Stimulated activated effector memory CD8-positive, alpha-beta T cell treated with anti-CD3 and anti-CD28 coated beads, Interleukin-12 subunit alpha, Interleukin-12 subunit beta, amount 100 ng/mL, for 72 hours (primary cell): ENCODE results near the gene SCP2.
A peak's percentile ranks its signal among the peaks of the same experiment; 100 is the strongest.

Experiments used
- ATAC-seq: fragments of 150-1000 bp; cut with Tn5 transposase; 2 replicates; pipeline ENCODE4 v1.10.0; 2021
- DNase-seq, 2 donors: peaks; one replicate each; pipeline ENCODE4 v3.0.0; 2021 to 2022; ENCODE audit warnings: low spot score in 2 of 2
- H3K27ac Mint-ChIP-seq: one replicate; pipeline ENCODE4 v1.8.0; 2022; ENCODE audit warnings: mild to moderate bottlenecking, mixed read lengths
- H3K36me3 Mint-ChIP-seq: one replicate; pipeline ENCODE4 v1.8.0; 2022; ENCODE audit warnings: mild to moderate bottlenecking, mixed read lengths
- H3K4me1 Mint-ChIP-seq: one replicate; pipeline ENCODE4 v1.8.0; 2022; ENCODE audit warnings: mixed read lengths
- H3K4me3 Mint-ChIP-seq: one replicate; pipeline ENCODE4 v1.8.0; 2022; ENCODE audit warnings: mild to moderate bottlenecking, mixed read lengths
- H3K9me3 Mint-ChIP-seq: one replicate; pipeline ENCODE4 v1.8.0; 2022; ENCODE audit warnings: mixed read lengths

SCP2 gene

GRCh38 chr1:53061123-53061858 is 134.2 kb downstream of the SCP2 start:
- Mint-ChIP-seq H3K36me3 (no peaks in the 10 kb centered on the region), H3K4me1 (peaks cover 11% of the 10 kb centered on the region), H3K4me3 (peak overlapping the region; percentile 55), H3K27ac (no peak overlapping the region), H3K9me3 (no peaks in the 10 kb centered on the region)
- ATAC-seq (no peak), DNase-seq (no peak)

DNA sequence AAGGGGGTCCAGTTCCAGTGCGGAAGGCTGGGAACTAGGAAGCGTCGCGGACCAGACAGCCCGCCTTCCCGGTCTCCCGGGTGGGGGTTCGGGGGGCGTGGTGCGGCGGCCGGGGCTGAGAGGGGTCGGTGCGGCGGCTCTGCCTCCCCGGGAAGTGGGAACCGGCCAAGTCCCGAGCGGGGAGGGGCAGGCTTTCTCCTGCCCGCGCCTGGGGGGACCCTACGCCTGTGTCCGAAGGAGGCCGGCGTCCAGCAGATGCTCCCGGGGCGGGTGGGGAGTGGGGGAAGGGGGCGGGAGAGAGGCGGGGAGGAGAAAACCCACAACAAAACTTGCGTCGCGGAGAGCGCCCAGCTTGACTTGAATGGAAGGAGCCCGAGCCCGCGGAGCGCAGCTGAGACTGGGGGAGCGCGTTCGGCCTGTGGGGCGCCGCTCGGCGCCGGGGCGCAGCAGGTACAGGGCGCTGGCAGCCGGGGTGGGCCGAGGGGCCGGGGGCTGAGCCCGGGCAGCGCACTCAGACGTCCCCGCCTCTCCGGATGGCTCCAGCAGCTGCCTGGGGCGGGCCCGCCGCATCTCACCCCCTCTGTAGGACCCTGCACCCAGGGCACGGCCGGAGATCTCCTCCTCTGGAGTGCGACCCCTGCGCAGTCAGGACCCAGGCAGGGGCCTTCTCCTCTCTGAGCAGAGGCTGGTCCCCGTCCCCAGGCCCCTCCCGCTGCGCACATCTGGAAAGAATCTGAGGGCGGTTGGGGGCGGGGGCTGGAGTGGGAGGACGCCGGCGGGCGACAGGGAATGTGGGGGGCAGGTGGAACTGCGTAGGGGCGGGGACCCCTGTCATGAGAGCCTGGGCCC is 135.0 kb downstream of the SCP2 start, which contains the start of gene PODN:
TSS of gene PODN (plus strand) at position 355 of the 849 bp plus-strand sequence. CDS start 7,643 bp downstream, outside the sequence.
- H3K27ac Mint-ChIP-seq = no peak within 1 kb of the TSS
- ATAC-seq (peak; percentile 48), DNase-seq (peak in 1 of 2 donors; percentile 48)
- H3K4me1 Mint-ChIP-seq = peaks cover 11% of the 10 kb centered on the region
- no peaks in the 10 kb centered on the region for H3K9me3 Mint-ChIP-seq
- H3K4me3 Mint-ChIP-seq = peak within 1 kb of the TSS; percentile 55
- H3K36me3 Mint-ChIP-seq = no peaks in the 10 kb centered on the region

GRCh38 chr1:53062708-53063591 is 135.9 kb downstream of the SCP2 start:
- Mint-ChIP-seq H3K36me3 (no peaks in the 10 kb centered on the region), H3K4me3 (peak overlapping the region; percentile 55), H3K9me3 (no peaks in the 10 kb centered on the region), H3K27ac (no peak overlapping the region), H3K4me1 (peaks cover 11% of the 10 kb centered on the region)
- DNase-seq (peak in 1 of 2 donors; percentile 52), ATAC-seq (no peak)

DNA sequence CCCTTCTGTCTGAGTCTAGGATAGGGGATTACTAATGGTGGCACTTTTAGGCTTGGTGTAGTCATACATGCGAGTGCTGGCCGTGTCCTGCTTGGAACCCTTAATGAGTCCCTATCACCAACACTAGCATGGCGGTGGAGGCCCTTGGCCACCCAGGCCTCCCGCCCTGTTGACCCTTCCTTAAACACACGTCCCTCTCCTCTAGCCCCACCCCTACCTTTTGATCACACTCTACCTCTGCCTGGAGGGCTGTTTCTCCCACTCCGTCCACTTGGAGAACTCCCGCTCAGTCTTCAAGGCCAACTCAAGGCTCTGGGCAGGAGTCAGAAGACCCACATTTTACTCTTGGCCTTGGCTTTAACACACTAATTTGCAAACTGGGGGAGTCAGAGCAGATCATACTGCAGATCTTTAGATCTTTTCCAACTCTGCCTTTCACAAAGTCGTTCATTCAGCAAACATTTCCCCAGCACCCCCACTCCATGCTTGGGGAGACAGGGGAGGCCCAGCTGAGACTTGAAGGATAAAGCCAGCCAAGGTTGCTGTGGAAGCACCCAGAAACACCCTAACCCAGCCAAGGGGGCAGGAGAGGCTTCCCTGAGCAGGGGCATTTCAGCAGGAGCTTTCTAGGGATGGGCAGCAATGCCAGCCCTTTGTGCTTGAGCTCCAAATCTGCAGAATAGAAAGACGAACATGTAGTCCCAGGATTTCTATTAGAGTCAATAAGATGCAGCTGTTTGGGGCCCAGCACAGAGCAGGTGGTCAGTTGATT is 136.9 kb downstream of the SCP2 start:
- Mint-ChIP-seq H3K36me3 (no peaks in the 10 kb centered on the region), H3K4me3 (peak overlapping the region; percentile 55), H3K9me3 (no peaks in the 10 kb centered on the region), H3K4me1 (peaks cover 11% of the 10 kb centered on the region), H3K27ac (no peak overlapping the region)
- ATAC-seq = no peak
- DNase-seq = peak in 1 of 2 donors; percentile 44

GRCh38 chr1:53065391-53065790 is 138.3 kb downstream of the SCP2 start:
- DNase-seq (no peak), ATAC-seq (no peak)
- no peaks in the 10 kb centered on the region for H3K9me3 Mint-ChIP-seq
- H3K36me3 Mint-ChIP-seq = no peaks in the 10 kb centered on the region
- no peak overlapping the region for H3K27ac Mint-ChIP-seq
- H3K4me3 Mint-ChIP-seq = no peak overlapping the region
- H3K4me1 Mint-ChIP-seq = peaks cover 11% of the 10 kb centered on the region

GRCh38 chr1:53066488-53066887 is 139.4 kb downstream of the SCP2 start:
- Mint-ChIP-seq H3K4me1 (peaks cover 11% of the 10 kb centered on the region), H3K36me3 (no peaks in the 10 kb centered on the region), H3K9me3 (no peaks in the 10 kb centered on the region), H3K27ac (no peak overlapping the region), H3K4me3 (no peak overlapping the region)
- ATAC-seq = no peak
- DNase-seq = no peak

DNA sequence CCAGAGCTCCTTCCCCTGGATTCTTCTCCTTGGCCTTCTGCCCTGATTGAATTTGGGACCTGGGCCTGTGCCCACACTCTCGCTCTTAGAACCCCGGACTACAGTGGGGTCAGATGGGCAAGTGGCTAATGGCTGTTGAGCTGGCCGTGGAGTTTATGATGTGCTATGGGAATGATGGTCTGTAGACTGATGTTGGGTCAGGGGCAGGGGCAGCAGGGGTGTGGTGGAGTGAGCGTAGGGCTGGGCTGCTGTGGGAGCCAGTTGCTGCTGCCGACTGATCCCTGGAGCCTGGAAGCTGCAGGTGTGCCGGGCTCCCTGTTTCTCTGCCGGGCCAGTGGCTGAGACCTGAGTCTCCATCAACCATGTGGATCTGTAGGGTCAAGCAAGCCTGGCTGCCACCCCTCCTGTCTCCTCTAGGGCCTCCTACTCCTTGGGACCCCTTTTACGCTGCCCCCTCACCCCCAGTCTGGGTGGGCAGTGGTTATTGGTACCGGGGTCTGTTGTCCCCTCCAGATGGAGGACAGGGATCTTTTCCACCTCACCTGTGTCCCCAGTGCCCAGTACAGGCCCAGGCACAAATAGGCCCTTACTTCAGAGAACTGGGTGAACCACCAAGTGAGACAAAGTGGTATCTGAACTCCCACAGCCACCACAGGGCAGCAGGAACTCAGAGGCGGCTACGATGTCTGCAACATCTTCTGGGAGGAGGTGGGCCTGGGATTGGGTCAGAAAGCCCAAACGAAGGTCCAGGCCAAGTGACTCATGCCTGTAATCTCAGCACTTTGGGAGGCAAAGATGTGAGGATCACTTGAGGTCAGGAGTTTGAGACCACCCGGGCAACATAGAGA is 140.0 kb downstream of the SCP2 start:
- ATAC-seq (no peak), DNase-seq (no peak)
- Mint-ChIP-seq H3K36me3 (no peaks in the 10 kb centered on the region), H3K27ac (no peak overlapping the region), H3K4me1 (peaks cover 11% of the 10 kb centered on the region), H3K4me3 (no peak overlapping the region), H3K9me3 (no peaks in the 10 kb centered on the region)

DNA sequence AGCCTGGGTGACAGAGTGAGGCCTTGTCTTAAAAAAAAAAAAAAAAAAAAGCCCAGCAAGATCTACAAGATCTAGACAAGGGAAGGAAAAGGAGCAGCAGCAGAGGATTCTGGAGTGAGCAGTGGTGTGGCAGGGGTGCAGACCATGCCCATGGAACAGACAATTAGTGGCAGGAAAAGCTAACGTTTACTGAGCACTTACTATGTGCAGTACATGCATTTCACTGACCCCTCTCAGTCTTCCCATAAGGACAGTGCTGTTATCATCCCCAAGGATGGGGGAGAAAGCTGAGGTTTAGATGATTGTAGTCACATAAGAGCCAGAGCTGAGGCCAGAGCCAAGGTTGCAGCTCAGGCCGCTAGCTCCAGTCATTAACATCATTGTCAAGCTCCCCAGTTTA is 140.8 kb downstream of the SCP2 start:
- Mint-ChIP-seq H3K9me3 (no peaks in the 10 kb centered on the region), H3K36me3 (no peaks in the 10 kb centered on the region), H3K4me3 (no peak overlapping the region), H3K4me1 (peaks cover 11% of the 10 kb centered on the region), H3K27ac (no peak overlapping the region)
- DNase-seq = no peak
- no peak for ATAC-seq

DNA sequence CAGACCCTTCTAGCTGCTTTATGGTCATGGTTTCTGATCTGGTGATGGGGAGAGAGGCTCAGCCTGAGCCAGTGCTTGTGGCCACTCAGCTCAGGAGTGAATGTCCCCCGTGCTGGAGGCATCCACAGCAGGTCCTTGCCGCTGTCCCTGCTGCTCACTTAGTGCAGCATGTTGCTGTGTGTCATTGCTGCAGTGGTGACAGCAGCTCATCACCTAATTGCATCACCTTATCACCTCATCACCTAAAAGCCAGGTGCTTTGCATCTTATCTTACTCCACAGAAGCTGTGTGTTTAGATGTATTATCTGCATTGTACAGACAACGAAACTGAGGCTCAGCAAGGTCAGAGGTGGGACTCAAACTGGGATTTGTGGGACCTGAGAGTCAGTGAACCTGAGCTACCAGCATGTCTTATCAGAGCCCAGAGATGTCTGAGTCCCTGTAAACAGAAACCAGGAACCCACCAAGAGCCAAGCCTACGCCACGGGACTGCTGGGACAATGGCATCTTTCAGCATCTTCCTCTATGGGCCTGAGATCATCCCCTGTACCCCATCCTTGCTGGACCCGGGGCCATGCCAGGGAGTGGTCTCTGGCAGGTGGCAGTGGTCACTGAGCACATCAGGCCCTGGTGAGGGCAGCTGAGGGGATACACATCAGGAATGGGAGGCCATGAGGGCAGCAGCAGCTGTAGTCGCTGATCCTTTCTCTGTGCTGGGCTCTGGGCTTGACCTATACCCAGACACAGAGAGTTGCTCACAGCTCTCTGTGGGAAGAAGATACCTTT is 141.4 kb downstream of the SCP2 start:
- DNase-seq (no peak), ATAC-seq (no peak)
- peak overlapping the region; percentile 39 for H3K27ac Mint-ChIP-seq
- H3K4me1 Mint-ChIP-seq = peaks cover 6% of the 10 kb centered on the region
- no peaks in the 10 kb centered on the region for H3K36me3 Mint-ChIP-seq
- no peak overlapping the region for H3K4me3 Mint-ChIP-seq
- H3K9me3 Mint-ChIP-seq = no peaks in the 10 kb centered on the region

DNA sequence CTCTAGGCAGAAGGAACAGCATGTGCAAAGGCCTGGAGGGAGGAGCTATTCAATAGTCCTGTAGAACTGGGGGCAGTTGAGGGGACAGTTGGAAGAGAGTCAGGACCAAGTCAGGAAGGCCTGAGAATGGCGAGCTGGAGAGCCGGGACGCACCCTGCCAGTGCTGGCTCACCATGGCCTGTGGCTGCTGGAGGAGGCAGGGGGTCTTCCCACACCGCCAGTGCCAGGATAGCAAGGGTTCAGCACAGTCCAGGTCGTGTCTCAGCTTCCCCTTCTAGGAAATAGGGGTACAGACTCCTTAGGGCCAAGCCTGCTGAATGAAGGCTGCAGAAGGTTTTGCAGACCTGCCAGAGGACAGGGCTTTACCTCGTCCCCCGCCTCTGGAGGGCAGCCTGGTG is 142.2 kb downstream of the SCP2 start:
- H3K9me3 Mint-ChIP-seq = no peaks in the 10 kb centered on the region
- peak overlapping the region; percentile 39 for H3K27ac Mint-ChIP-seq
- ATAC-seq (no peak), DNase-seq (no peak)
- H3K4me1 Mint-ChIP-seq = no peaks in the 10 kb centered on the region
- H3K4me3 Mint-ChIP-seq = no peak overlapping the region
- no peaks in the 10 kb centered on the region for H3K36me3 Mint-ChIP-seq

DNA sequence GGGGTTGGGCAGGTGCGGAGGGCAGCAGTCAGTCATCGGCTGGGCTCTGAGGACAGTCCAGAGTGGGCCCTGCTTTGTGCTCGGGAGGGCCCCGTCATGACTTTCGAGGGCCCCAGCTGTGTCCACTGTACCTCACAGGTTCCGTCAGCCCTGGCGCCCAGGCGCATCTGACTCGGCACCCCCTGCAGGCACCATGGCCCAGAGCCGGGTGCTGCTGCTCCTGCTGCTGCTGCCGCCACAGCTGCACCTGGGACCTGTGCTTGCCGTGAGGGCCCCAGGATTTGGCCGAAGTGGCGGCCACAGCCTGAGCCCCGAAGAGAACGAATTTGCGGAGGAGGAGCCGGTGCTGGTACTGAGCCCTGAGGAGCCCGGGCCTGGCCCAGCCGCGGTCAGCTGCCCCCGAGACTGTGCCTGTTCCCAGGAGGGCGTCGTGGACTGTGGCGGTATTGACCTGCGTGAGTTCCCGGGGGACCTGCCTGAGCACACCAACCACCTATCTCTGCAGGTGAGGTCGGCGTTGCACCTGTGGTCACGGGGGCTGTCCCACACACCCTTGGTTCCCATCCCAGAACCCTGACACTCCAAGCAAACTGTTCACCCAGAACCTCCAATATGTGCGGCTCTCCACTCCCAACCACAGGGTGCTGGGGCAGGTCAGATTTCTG is 142.7 kb downstream of the SCP2 start:
- Mint-ChIP-seq H3K4me1 (peaks cover 2% of the 10 kb centered on the region), H3K9me3 (no peaks in the 10 kb centered on the region), H3K27ac (no peak overlapping the region), H3K36me3 (no peaks in the 10 kb centered on the region), H3K4me3 (no peak overlapping the region)
- ATAC-seq = no peak
- no peak for DNase-seq

GRCh38 chr1:53070621-53071020 is 143.5 kb downstream of the SCP2 start:
- Mint-ChIP-seq H3K4me1 (peaks cover 11% of the 10 kb centered on the region), H3K27ac (no peak overlapping the region), H3K4me3 (no peak overlapping the region), H3K36me3 (no peaks in the 10 kb centered on the region), H3K9me3 (no peaks in the 10 kb centered on the region)
- peak; percentile 22 for ATAC-seq
- no peak for DNase-seq
